Measurements from ENCODE around the gene CAD. TPM values are rescaled to one million over a fixed set of nuclear protein-coding genes. Genes with fewer than 3 reads are reported as not detected.
"Not testable (repeated sequence)": the region's sequence is repeated elsewhere in the genome, so short reads cannot be mapped to it uniquely, and the experiment has no call there.

The CAD gene
- total RNA-seq, 1 experiment from 2014 or later = 66.5 TPM

GRCh38 chr2:27191070-27191829 lies 25.9 kb upstream of the CAD start:
- no peak overlapping the region for H3K27ac Mint-ChIP-seq (ENCODE audit: low read depth, unreplicated experiment)
- POLR2A ChIA-PET = interaction anchor here (0.6 to 1.2 kb wide), 6 partner anchors 20 to 139 kb away, joined by 3 to 9 read pairs (median 4); no protein-coding TSS in a partner anchor

GRCh38 chr2:27194538-27195354 lies 22.4 kb upstream of the CAD start:
- H3K36me3 Mint-ChIP-seq (ENCODE audit: insufficient read depth, unreplicated experiment) = peaks cover 11% of the 10 kb centered on the region
- no peak overlapping the region for H3K4me3 Mint-ChIP-seq (ENCODE audit: unreplicated experiment)
- H3K4me1 Mint-ChIP-seq (ENCODE audit: insufficient read depth, unreplicated experiment) = no peaks in the 10 kb centered on the region
- H3K27me3 Mint-ChIP-seq (ENCODE audit: insufficient read depth, unreplicated experiment) = peaks cover 11% of the 10 kb centered on the region
- no peak for TF ChIP-seq CTCF (IDR thresholded peaks at IDR 0.05; ENCODE audit: unreplicated experiment)
- no peaks in the 10 kb centered on the region for H3K9me3 Mint-ChIP-seq (ENCODE audit: unreplicated experiment)
- H3K27ac Mint-ChIP-seq (ENCODE audit: low read depth, unreplicated experiment) = no peak overlapping the region
- intact Hi-C loops (cut with micrococcal nuclease) = loop anchor here (5.0 kb wide), 1 partner anchor 62 kb away; the partner anchor contains the start of gene PREB
- CTCF ChIA-PET = interaction anchor here (0.5 to 1.1 kb wide), 2 partner anchors 108 to 116 kb away, joined by 3 to 4 read pairs; partner anchors contain the start of gene KHK
- no TSS peak for BruUV-seq (replicated peaks)
- POLR2A ChIA-PET = interaction anchor here (0.7 to 0.8 kb wide), 3 partner anchors 13 to 143 kb away, joined by 3 to 4 read pairs (median 3); partner anchors contain the start of gene AGBL5
- peak; percentile 66 for DNase-seq (ENCODE audit: unreplicated experiment)

More at GRCh38 chr2:27191070-27191829, 25.9 kb upstream of the CAD start:
- no peak overlapping the region for H3K4me3 Mint-ChIP-seq (ENCODE audit: unreplicated experiment)
- no TSS peak for BruUV-seq (replicated peaks)
- H3K27me3 Mint-ChIP-seq (ENCODE audit: insufficient read depth, unreplicated experiment) = peaks cover 11% of the 10 kb centered on the region
- H3K9me3 Mint-ChIP-seq (ENCODE audit: unreplicated experiment) = no peaks in the 10 kb centered on the region
- DNase-seq (ENCODE audit: unreplicated experiment) = peak; percentile 81
- intact Hi-C loops (cut with micrococcal nuclease) = loop anchor here (1.0 to 5.0 kb wide), 3 partner anchors 20 to 93 kb away; partner anchors contain the start of gene PREB
- no peaks in the 10 kb centered on the region for H3K4me1 Mint-ChIP-seq (ENCODE audit: insufficient read depth, unreplicated experiment)
- CTCF ChIA-PET = interaction anchor here (0.6 to 2.4 kb wide), 20 partner anchors 9 to 346 kb away, joined by 3 to 18 read pairs (median 4); no protein-coding TSS in a partner anchor
- peak; percentile 39 for TF ChIP-seq CTCF (IDR thresholded peaks at IDR 0.05; ENCODE audit: unreplicated experiment)
- peaks cover 6% of the 10 kb centered on the region for H3K36me3 Mint-ChIP-seq (ENCODE audit: insufficient read depth, unreplicated experiment)

- H3K4me1 Mint-ChIP-seq (ENCODE audit: insufficient read depth, unreplicated experiment); H3K27ac Mint-ChIP-seq (ENCODE audit: low read depth, unreplicated experiment); BruUV-seq (replicated peaks); DNase-seq (ENCODE audit: unreplicated experiment); POLR2A ChIA-PET; intact Hi-C loops (cut with micrococcal nuclease); H3K9me3 Mint-ChIP-seq (ENCODE audit: unreplicated experiment); H3K4me3 Mint-ChIP-seq (ENCODE audit: unreplicated experiment): not testable (repeated sequence)
- peaks cover 20% of the 10 kb centered on the region for H3K36me3 Mint-ChIP-seq (ENCODE audit: insufficient read depth, unreplicated experiment)
- peaks cover 11% of the 10 kb centered on the region for H3K27me3 Mint-ChIP-seq (ENCODE audit: insufficient read depth, unreplicated experiment)
- CTCF ChIA-PET = interaction anchor here (1.1 kb wide), 1 partner anchor 109 kb away, joined by 4 read pairs; the partner anchor contains the start of gene KHK
These were observed 21.4 kb upstream of the CAD start for GRCh38 chr2:27195799-27196198.

GRCh38 chr2:27198068-27198467 lies 19.1 kb upstream of the CAD start:
- DNase-seq (ENCODE audit: unreplicated experiment); H3K9me3 Mint-ChIP-seq (ENCODE audit: unreplicated experiment); H3K27ac Mint-ChIP-seq (ENCODE audit: low read depth, unreplicated experiment); H3K27me3 Mint-ChIP-seq (ENCODE audit: insufficient read depth, unreplicated experiment); BruUV-seq (replicated peaks); POLR2A ChIA-PET; intact Hi-C loops (cut with micrococcal nuclease); CTCF ChIA-PET; H3K4me3 Mint-ChIP-seq (ENCODE audit: unreplicated experiment); H3K4me1 Mint-ChIP-seq (ENCODE audit: insufficient read depth, unreplicated experiment): not testable (repeated sequence)
- peaks cover 37% of the 10 kb centered on the region for H3K36me3 Mint-ChIP-seq (ENCODE audit: insufficient read depth, unreplicated experiment)

All from MCF 10A (cell line).